GM21447 (cell line): ENCODE data around the gene KRT222.
A peak's percentile ranks its signal among the peaks of the same experiment; 100 is the strongest.

Source experiments
- ATAC-seq: cut with Tn5 transposase; IDR thresholded peaks from one replicate; pipeline ENCODE4 v1.9.1; 2021; ENCODE audit not compliant: unreplicated experiment

The KRT222 gene

DNA sequence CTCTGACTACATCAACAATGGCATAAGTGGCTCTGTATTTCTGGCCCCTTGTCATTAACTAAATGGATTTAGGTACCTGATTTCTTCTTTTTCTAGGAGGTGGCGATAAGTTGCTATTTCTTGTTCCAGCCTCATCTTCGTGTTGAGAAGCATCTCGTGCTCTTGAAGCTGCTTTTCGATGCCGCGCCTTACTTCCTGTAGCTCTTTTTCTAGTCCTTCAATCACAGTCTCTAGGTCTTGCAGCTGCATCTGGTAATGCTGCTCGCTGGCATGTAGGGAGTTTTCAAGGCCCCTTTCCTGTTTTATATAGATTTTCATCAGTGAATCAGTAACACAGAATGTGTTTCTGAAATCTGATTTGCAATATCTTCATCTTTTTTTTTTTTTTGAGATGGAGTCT is 5.1 kb downstream of the KRT222 start:
- no peak for ATAC-seq

DNA sequence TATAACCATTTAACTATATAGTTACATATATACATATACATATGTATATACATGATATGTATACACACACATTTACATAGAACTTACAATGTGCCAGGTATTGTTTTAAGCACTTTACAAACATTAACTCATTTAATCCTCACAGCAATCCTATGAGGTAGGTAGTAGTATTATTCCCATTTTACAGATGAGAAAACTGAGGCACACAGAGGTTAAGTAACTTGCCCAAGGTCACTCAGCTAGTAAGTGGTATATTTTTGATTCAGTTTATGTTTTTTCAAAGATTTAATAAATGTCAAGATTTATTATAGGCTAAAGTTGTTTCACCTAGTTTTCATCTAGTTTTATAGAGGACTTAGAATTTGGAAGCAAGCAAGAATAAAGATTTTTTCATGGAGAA is 6.6 kb downstream of the KRT222 start:
- no peak for ATAC-seq

DNA sequence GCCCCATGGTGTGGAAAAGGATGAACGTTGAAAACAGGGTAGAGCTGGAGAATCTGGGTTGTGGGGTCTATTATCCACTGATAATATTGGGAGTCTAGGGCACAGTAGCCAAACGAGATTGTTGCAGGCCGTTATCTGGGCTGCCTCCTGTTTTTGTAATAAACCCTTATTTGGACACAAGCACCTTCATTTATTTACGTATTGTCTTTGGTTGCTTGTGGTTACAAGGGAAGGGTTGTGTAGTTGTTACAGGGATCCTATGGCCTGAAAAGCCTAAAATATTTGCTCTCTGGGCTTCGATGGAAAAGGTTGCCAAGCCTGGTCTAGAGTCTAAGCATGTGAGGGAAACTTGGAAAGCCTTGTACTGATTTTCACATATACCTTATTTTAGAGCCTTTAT is 13.0 kb downstream of the KRT222 start:
- no peak for ATAC-seq

DNA sequence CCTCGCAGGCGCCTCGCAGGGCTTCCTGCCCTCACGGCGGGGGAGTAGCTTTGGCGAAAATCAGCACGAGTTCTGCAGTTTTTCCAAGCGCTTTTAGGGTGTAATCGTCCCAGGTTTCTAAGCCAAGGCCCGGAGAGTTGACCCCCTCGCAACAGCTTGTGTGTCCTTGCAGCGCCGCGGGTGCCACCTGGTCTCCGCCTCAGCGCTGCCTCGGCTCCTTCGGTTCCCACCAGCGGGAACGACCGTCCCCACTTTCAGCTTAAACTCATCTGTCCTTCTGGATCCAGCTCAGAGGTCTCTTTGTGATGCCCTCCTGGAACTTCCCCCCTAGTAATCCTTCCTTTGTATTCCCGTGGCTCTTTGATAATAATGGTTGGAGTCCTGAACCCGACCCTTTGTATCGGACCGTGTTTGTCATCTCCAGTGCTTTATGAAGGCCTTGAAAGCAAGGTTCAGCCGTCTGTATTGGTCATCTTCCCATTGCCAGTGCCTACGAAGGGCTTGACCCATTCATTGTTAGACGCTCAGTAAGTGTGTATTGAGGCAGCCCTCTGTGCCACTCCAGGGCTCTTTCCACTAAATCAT is 16.5 kb downstream of the KRT222 start:
- peak; percentile 28 for ATAC-seq

DNA sequence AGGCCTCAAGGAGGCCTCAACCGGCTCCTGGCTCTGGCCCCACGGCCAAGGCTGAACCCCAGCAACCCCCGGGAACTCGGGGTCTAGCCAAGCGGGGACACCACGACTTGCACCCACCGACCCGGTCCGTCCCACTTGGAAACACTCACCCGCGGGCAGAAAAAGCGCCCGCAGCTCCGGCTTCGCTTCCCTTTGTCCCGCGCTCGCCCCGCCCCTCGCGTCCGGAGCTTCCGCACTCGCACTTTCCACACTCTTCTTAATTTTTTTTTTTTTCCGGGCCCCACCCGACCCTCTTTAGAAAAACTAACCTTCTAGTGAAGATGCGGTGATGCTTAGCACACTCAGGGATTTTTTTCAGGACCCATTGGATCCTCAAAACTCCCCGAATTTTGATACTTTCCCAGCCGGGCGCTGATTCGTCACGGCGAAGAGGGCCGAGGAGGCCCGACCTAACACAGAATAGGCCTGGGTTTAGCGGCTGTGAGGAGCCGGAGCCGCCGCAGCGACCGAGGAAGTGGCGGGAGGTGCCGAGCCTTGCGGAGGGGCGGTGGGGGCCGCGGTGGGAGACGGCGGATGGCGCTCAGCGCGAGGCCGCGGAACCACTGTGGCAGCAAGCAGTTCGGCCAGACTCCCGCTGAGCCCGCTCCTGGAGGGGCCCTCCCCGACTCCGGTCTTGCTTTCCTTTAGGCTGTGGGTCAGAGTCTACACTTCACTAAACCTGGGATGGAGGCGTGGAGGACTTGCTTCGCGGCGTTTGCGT is 17.2 kb downstream of the KRT222 start, which contains the start of gene SMARCE1:
Gene SMARCE1, minus strand, starts transcription at position 195 of the 760 bp plus-strand sequence. CDS start 2,016 bp downstream, outside the sequence.
- peak; percentile 61 for ATAC-seq

DNA sequence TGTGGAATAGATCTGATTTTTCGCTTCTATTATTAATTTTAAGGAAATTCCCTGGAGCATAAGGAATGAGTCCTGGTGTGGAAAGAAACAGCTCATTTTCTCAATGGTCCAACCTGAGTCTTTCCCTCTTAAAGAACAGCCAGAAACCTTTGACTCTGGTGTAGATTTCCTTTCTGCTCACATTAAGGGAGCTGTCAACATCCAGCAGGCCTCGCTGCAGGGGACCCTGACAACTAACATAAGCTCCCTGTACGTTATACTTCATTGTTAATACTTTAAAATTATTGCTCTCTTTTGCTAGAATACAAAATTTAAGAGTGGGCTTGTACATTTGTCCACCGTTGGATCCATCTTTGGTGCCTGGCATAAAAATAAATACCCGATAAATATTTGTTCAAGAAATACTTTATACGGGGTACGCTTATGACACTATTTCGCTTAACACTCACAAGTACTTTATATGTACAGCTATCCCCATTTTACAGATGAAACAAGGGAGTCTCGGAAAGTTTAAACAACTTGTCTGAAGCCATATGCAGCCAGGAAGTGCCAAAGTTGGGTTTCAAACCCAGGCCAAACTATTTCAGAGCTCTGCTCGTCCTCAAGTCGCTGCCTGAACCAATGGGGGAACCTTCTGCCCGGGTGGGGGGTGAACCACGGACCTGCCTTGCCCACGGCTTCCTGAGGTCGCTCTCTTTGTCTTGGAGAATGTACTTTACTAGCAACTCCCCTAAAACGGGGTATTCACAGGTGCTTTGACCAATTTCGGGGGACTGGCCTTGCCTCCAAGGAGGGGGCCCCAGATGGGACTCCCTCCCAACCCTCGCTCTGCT is 18.0 kb downstream of the KRT222 start:
- peak; percentile 41 for ATAC-seq

DNA sequence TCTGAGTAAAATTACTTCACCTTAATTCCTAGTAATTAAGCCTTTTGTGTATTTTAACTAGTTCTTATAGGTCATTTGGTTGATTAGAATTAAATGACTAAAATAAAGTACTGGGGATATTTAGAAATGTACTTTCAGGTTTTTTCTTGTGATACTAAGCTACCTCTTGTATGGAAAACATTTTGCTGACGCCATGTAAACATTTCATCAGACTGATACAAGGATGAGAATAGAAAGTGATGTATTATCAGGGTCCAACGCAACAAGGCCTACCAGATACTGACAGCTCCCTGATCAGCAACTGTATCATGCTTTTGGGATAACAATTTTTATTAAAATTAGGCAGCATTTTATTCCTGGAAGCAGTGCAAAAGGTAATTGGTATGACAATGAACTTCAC is 19.0 kb downstream of the KRT222 start:
- ATAC-seq, result no peak

DNA sequence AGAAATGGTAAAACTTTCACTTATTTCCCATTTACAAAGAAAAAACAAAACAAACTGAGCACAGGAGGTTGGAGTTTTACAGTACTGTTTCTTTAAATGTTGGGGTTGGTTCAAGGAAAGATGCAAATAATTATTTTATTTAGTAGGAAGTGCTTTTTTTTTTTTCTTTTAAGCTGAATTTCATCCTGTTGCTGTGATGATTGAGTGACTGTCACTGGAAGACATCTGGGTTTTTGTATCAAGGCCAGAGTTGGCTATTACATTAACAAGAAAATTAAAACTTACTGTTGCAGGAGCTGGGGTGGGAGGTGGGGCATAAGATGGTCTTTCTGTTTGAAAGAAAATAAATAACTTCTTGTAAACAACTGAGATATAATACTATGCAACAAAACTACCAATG is 19.7 kb downstream of the KRT222 start:
- no peak for ATAC-seq

DNA sequence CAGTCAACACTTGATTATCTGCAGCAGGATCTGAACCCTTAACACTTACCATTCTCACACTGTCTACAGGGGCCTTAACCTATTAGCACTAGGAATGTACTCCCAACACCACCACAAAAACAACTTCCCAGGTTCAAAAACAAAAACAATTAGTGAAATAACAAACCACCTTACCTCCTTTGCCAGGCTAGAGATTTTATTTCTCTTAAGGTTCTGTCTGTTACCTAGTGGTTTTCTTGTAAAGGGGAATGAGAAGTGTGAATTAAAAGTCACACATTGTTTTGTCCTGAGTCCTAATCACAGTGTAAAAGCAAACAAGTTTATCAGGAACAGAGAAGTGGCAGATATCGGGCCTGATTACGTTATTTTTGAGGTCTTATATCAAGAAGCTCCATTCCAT is 27.0 kb downstream of the KRT222 start:
- ATAC-seq, result no peak

DNA sequence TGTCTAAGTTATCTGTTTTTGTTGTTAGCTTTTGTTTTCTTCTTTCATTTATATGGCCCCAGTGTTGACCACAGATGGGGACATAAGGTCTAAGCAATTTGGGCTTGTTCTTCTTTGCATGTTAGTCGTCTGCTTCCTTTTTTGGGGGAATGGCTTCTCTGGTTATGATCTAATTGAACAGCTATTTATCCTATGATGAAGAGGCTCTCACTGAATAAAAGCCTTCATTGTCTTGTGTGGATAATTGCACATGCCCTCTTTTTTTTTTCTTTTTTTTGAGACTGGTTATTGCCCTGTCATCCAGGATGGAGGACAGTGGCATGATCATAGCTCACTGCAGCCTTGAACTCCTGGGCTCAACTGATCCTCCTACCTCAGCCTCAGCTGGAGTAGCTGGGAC is 31.1 kb downstream of the KRT222 start:
- ATAC-seq, result no peak

DNA sequence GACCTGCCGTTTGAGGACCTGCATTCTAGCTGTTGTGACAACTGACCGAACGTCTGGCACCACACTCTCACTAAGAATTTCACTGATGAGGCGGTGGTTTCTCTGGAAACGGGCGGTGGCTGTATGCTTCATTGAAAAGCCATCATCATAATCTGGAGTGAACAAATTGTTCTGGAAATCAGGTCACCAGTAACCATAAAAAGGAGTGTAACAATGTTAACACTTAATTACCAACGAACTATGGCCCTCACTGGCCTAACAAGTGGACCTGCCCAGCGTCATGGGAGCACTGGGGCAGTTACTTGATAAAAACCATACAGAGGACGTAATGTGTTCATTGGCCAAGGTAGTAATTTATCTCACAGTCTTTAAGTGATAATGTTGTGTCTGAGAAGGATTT is 32.8 kb downstream of the KRT222 start:
- ATAC-seq, result no peak

DNA sequence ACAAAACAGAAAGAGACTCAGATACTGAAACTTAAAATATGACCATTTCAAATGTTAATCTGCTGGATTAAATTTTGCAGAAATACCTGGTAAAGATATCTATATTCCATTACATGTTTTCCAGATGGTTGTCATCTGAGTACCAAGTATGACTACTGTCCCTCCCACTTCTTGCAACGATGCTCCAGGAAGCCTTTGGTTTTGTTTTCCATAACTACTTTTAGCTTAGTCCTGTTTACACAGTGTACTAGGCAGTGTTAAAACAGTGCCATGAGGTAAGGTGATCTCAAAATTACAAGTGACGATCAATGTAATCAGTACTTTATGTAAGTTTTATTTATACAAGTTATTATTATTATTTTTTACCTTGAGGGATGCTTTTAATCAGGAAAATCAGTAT is 35.1 kb downstream of the KRT222 start:
- ATAC-seq, result no peak

DNA sequence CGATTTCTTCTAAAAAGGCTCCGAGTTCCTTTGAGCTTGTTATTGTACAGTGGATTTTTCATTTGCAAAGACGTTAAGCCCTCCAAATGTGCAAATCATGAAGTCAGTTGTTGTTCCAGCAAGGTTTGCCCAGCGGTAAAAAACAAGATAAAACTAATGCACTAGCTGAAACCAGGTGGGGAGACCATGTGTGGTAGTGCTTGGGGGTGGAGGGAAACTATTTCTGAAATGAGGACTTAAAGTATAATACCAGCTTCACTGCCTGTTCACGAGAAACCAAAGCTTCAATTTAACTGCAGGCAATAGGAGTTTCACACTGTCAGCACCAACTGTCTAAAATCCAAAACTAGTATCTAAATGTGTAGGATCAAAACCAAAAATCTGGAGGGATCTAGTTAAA is 39.7 kb downstream of the KRT222 start:
- no peak for ATAC-seq

DNA sequence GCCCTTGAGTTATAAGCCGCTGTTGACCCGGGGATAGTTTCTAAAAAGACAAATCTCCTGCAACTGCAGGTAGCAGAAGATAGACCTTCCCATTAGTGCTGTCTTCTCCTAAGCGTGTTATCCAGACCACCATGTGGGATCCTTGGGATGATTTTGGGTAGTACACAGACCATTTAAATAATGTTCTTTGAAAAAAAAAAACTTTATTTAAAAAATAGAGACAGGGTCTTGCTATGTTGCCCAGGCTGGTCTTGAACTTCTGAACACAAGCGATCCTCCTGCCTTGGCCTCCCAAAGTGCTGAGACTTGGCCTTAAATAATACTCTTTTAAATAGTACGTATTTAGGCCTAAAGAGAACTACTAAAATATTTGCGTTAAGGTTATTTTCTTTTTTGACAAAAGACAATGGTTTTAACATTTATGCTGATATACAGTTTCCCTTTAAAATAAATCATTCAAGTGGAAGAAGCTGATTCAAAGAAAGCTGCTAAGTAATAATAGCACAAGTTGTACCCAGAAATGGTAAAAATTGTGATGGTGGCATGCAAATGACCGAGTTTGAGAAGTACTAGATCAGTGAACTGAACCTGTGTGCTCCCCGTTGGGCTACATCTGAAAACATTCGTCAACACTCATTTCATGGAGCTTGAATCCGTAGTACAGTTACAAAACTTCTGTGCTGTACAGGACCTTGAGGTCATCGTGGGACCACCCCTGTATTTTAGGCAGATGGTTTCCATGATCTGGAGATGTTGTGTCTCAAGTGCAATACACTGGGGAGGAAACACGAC is 41.4 kb downstream of the KRT222 start:
- ATAC-seq, result no peak

DNA sequence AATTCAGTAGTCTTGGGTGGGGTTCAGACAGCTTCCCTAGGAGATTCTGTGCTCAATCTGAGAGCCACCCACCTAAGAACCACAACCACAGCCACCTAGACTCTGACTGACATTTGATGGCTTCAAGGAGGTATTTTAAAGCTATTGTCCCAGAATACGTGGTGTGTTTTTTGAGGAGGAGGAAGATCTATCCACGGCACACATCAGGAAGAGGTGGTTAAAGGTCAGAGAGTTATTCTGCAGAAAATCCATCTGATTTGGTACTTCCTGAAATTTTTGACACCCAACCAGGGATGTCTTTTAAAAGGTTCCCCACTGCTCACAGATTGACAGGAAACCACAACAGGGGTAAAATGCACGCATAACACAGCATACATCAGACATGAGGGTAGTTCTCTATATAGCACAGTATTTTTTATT is 42.5 kb downstream of the KRT222 start:
- no peak for ATAC-seq

DNA sequence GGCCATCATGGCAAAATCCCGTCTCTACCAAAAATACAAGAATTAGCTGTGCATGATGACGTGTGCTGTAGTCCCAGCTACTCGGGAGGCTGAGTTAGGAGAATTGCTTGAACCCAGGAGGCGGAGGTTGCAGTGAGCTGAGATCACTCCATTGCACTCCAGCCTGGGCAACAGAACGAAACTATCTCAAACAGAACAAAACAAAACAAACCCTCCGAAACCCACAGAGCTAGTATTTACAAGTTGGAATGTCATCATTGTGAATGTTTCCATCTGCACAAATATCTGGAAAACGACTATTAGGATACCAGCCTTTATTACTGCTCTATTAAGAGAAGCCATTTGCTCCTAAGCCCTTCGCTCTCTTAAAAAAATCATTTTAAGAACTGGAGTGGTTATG is 43.4 kb downstream of the KRT222 start:
- ATAC-seq, result no peak

DNA sequence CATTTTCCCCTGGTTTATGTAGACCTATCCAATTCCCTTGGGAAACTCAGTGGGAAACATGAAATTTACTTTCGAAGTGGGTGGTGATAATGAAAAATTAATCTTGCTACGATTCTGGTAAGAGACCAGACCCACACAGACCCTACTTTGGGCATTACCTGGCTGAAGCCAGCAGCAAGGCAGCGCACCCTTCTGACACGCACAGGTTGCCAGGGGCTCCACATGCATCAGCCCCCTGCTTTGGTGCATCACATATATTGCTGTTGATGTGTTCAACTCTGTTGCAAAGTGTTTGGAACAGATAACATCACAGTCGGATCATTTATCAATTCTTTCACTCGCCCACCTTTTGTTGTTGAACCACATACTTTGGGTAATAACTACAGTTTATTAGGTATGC is 44.0 kb downstream of the KRT222 start:
- ATAC-seq, result no peak

DNA sequence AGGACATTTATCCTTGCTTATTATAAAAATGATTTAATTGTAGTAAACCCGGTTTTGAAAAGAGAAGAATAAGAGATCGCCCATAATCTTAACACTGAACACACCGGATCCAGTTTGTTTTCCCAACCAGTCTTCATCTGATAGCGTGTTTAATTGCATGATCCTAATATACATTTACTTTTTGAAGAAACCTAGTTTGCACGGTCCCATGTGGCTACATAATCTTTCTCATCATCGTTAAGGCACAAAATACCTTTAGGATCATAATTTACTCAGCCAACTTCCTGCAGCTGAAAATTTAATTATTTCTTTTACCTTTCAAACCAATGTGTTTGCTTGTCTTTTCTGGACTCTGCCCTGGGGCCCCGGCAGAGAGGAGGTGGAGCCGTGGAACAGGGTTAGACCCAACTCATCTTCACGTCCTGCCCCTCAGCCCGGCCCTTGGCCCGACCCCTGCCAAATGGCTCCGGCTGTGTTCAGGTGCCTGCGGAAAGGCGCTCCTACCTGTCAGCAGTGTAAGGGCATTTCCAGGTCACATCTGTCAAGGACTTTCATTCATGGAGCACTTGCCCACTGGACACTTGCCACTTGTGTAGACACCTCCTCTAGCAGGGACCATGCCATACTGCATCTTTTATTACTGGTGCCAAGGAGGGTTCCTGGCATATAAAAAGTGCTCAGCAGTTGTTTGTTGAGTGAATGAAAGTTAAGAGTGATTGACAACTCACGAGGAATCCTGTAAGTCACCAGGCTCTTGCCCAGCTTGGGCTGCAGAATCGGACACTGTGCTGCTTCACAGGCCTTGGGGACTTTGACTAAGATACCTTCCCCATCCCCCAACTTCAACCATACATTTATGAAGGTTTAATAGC is 46.0 kb downstream of the KRT222 start:
- no peak for ATAC-seq

DNA sequence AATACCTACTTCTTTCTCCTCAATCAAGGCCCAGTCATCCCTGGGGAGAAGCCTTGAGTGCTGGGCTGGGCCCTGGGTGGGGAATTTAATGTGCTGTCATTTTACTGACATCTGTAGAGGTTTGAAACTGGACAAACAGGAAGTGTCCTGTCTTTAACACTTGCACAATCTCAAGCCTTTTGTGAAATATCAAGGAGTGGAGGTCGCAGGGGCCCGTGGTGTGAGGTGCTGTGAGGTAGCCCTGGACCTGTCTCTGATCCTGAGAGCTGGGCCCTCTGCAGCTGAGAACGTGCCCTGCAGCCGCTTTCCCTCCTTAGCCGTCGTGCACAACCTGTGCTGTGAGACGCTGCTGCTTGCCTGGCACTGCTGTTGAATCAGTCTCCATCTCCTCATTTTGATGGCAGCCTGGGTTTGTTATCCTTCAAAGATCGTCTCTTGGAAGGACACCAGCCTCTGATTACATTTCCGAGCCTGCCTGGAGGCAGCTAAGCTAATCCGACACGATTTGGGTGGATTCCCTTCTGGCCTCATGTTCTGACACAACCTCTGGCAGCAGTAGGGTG is 47.2 kb downstream of the KRT222 start:
- no peak for ATAC-seq

DNA sequence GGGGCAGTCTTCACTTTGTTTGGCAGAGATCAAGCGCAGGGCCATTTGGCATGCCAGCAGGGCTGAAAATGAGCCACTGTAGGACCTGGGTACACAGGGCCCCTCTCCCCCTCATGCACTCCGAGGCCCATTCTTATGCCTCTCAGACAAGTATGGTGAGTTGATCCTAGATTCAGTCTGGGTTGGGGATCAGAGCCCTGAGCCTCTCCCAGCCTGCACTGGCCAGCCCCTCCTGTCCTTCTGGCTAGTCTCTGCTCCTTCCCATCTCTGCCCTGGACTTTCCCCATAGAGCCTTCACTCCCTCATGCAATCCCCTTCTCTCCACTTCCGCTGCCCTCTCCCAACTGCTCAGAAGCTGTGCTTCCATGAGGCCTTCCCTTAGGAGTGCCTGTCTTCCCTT is 48.4 kb downstream of the KRT222 start:
- no peak for ATAC-seq
